Panc1 (cell line): ENCODE measurements around the gene KCTD1. TPM values are rescaled to one million over a fixed set of nuclear protein-coding genes. Genes with fewer than 3 reads are reported as not detected.
A peak's percentile ranks its signal among the peaks of the same experiment; 100 is the strongest.

Source experiments
- ATAC-seq: fragments of 200-7000 bp; cut with Tn5 transposase; 2 replicates; pipeline ENCODE4 v1.9.1; 2020; ENCODE audit warnings: mild to moderate bottlenecking, moderate library complexity
- BruUV-seq: library from RNA; stranded (reverse); fragments of 400-500 nt; replicated peaks from 2 replicates; lab custom pipeline; 2021; lab: Mats Ljungman, UMichigan
- CTCF ChIA-PET: fragments of 300-600 bp; sonication (Branson Sonifier 250); formaldehyde crosslinking; loops from one replicate; lab custom pipeline; 2022; ENCODE audit warnings: antibody characterized with exemption; lab: Charles Lee
- POLR2A ChIA-PET: fragments of 300-600 bp; sonication (Branson Sonifier 250); formaldehyde crosslinking; loops from one replicate; lab custom pipeline; 2022; ENCODE audit warnings: antibody characterized with exemption; lab: Charles Lee
- DNase-seq: peaks from one replicate; pipeline ENCODE4 v3.0.0-alpha.2; 2010; ENCODE audit warnings: low read depth, low spot score
- H3K27ac ChIP-seq: 2 replicates; pipeline ENCODE4 v1.5.1; 2011; ENCODE audit warnings: mild to moderate bottlenecking, low read length, inconsistent platforms
- H3K27me3 ChIP-seq: fragments of 200-500 bp; sonication (Bioruptor generic); 2 replicates; pipeline ENCODE4 v1.6.0; 2014; ENCODE audit warnings: low read length, inconsistent platforms; ENCODE audit not compliant: control insufficient read depth, insufficient read depth
- H3K36me3 ChIP-seq: fragments of 200-500 bp; sonication (Bioruptor generic); 2 replicates; pipeline ENCODE4 v1.5.1; 2014; ENCODE audit warnings: inconsistent platforms, mild to moderate bottlenecking, low read length, moderate library complexity; ENCODE audit not compliant: control insufficient read depth, insufficient read depth
- H3K4me1 ChIP-seq: 2 replicates; pipeline ENCODE4 v1.5.1; 2011; ENCODE audit warnings: inconsistent platforms, mild to moderate bottlenecking, low read length, moderate library complexity; ENCODE audit not compliant: control insufficient read depth, insufficient read depth
- H3K4me3 ChIP-seq, 2 experiments: 2 replicates each; pipeline ENCODE4 v1.5.1; 2011 to 2012; ENCODE audit warnings: low read depth in 2 of 2, low read length in 2 of 2, mild to moderate bottlenecking in 2 of 2, inconsistent platforms in 1 of 2, moderate library complexity in 1 of 2
- H3K9me3 ChIP-seq: fragments of 200-500 bp; sonication (Bioruptor generic); 2 replicates; pipeline ENCODE4 v1.5.1; 2014; ENCODE audit warnings: low read depth, mild to moderate bottlenecking, inconsistent platforms, low read length, moderate library complexity; ENCODE audit not compliant: control insufficient read depth, insufficient read depth
- CTCF ChIP-seq: fragments of 450-650 bp; IDR thresholded peaks from 2 replicates; pipeline ENCODE4 v1.5.1; 2017; ENCODE audit warnings: mild to moderate bottlenecking
- POLR2AphosphoS5 ChIP-seq: IDR thresholded peaks from 2 replicates; pipeline ENCODE4 v1.6.1; 2012; ENCODE audit warnings: mild to moderate bottlenecking, low read depth, low read length, moderate library complexity
- REST ChIP-seq, 2 experiments: IDR thresholded peaks; 2 replicates each; pipeline ENCODE4 v1.6.1; 2011 to 2012; ENCODE audit warnings: low read depth in 2 of 2, control low read depth in 1 of 2, low read length in 1 of 2, mild to moderate bottlenecking in 1 of 2, moderate library complexity in 1 of 2; ENCODE audit not compliant: insufficient read depth in 1 of 2
- SIN3A ChIP-seq: IDR thresholded peaks from 2 replicates; pipeline ENCODE4 v1.6.1; 2012; ENCODE audit warnings: low read depth, mild to moderate bottlenecking, low read length, moderate library complexity, borderline replicate concordance; ENCODE audit not compliant: insufficient read depth
- TCF7L2 ChIP-seq: IDR thresholded peaks from 2 replicates; pipeline ENCODE4 v1.6.1; 2011; ENCODE audit warnings: mild to moderate bottlenecking, low read depth, low read length, inconsistent platforms
- in situ Hi-C: cut with HindIII; loops from 2 replicates; pipeline ENCODE4 v1.10.0; 2016; ENCODE audit warnings: low sequenced_read_pairs, low pct_unique_long_range_greater_than_20kb
- intact Hi-C: fragments of 100-400 bp; cut with micrococcal nuclease; formaldehyde crosslinking; loops from one replicate; pipeline ENCODE4 v1.10.0; 2022; ENCODE audit not compliant: unreplicated experiment
- total RNA-seq: library from RNA; stranded (reverse); gene quantifications from one replicate; pipeline ENCODE4 v1.2.1, GENCODE V29; 2021; ENCODE audit not compliant: unreplicated experiment

Gene KCTD1
- total RNA-seq, 1 experiment from 2014 or later = 34.4 TPM

- no peaks in the 10 kb centered on the region for H3K9me3 ChIP-seq
- no peaks in the 10 kb centered on the region for H3K27me3 ChIP-seq
- intact Hi-C loops (loop anchor here (5.0 kb wide), 2 partner anchors 166 to 241 kb away; no protein-coding TSS in a partner anchor), in situ Hi-C loops (no loop called here)
- H3K4me3 ChIP-seq = peak overlapping the region; percentile 71 to 77
- ChIA-PET CTCF (interaction anchor here (1.1 kb wide), 1 partner anchor 73 kb away, joined by 5 read pairs; no protein-coding TSS in a partner anchor), POLR2A (interaction anchor here (0.6 kb wide), 2 partner anchors 34 to 41 kb away, joined by 8 to 9 read pairs; no protein-coding TSS in a partner anchor)
- H3K27ac ChIP-seq = peak overlapping the region; percentile 79
- DNase-seq (no peak), ATAC-seq (peak; percentile 73)
- BruUV-seq = no TSS peak
- peaks cover 22% of the 10 kb centered on the region for H3K4me1 ChIP-seq
- no peaks in the 10 kb centered on the region; the same call in 1 of the 2 replicates for H3K36me3 ChIP-seq
- TF ChIP-seq POLR2AphosphoS5 (no peak), CTCF (peak; percentile 86)
Observed at GRCh38 chr18:26547646-26548414, 523 bp downstream of the KCTD1 start.

GRCh38 chr18:26546875-26547645, 1.3 kb downstream of the KCTD1 start:
- intact Hi-C loops = loop anchor here (5.0 kb wide), 2 partner anchors 165 to 240 kb away; no protein-coding TSS in a partner anchor
- H3K27ac ChIP-seq = peak overlapping the region; percentile 85
- ATAC-seq (no peak; the same call in 1 of the 2 replicates), DNase-seq (no peak)
- peaks cover 22% of the 10 kb centered on the region for H3K4me1 ChIP-seq
- H3K36me3 ChIP-seq = no peaks in the 10 kb centered on the region; the same call in 1 of the 2 replicates
- ChIA-PET CTCF (no interaction called here), POLR2A (no interaction called here)
- peak overlapping the region; percentile 71 to 77 for H3K4me3 ChIP-seq
- TF ChIP-seq TCF7L2 (no peak), REST (IDR thresholded peaks at IDR 0.05; ENCODE audit: insufficient read depth in 1 of 2, low read depth in 2 of 2, low read length in 1 of 2) (no peak), POLR2AphosphoS5 (no peak), SIN3A (no peak), CTCF (no peak)
- H3K27me3 ChIP-seq = no peaks in the 10 kb centered on the region
- in situ Hi-C loops = no loop called here
- H3K9me3 ChIP-seq = no peaks in the 10 kb centered on the region
- BruUV-seq = no TSS peak
